WTC11 (cell line): Measurements from ENCODE around the gene POU6F1. TPM values are rescaled to one million over a fixed set of nuclear protein-coding genes. Genes with fewer than 3 reads are reported as not detected.
A peak's percentile ranks its signal among the peaks of the same experiment; 100 is the strongest.

ENCODE experiments used
- ATAC-seq: fragments of 200-7000 bp; cut with Tn5 transposase; 2 replicates; pipeline ENCODE4 v1.10.0; 2021; ENCODE audit warnings: mild to moderate bottlenecking, moderate library complexity
- CTCF ChIA-PET: fragments of 300-600 bp; sonication (Branson Sonifier 250); formaldehyde crosslinking; loops from one replicate; lab custom pipeline; 2021; ENCODE audit warnings: antibody characterized with exemption; lab: Charles Lee
- POLR2A ChIA-PET: fragments of 350-600 bp; sonication (Branson Sonifier 250); formaldehyde crosslinking; loops from one replicate; lab custom pipeline; 2021; ENCODE audit warnings: antibody characterized with exemption; lab: Charles Lee
- DNase-seq: peaks from one replicate; pipeline ENCODE4 v3.0.0; 2021; ENCODE audit warnings: low spot score
- H3K27ac Mint-ChIP-seq: 2 replicates; pipeline ENCODE4 v1.8.0; 2021; ENCODE audit warnings: mixed read lengths
- H3K27me3 Mint-ChIP-seq: 2 replicates; pipeline ENCODE4 v1.8.0; 2021; ENCODE audit warnings: low read depth, mild to moderate bottlenecking, moderate library complexity, mixed read lengths
- H3K36me3 Mint-ChIP-seq: 2 replicates; pipeline ENCODE4 v1.8.0; 2021; ENCODE audit warnings: mixed read lengths
- H3K4me1 Mint-ChIP-seq: 2 replicates; pipeline ENCODE4 v1.8.0; 2022; ENCODE audit warnings: mixed read lengths
- H3K4me3 Mint-ChIP-seq: 2 replicates; pipeline ENCODE4 v1.8.0; 2021; ENCODE audit warnings: mild to moderate bottlenecking, moderate library complexity, mixed read lengths
- H3K9me3 Mint-ChIP-seq: 2 replicates; pipeline ENCODE4 v1.8.0; 2021; ENCODE audit warnings: mixed read lengths
- EMX1 ChIP-seq: fragments of 250-450 bp; sonication (Bioruptor Pico); IDR thresholded peaks from 2 replicates; pipeline ENCODE4 v1.8.0; 2021; ENCODE audit warnings: mild to moderate bottlenecking
- ESRRA ChIP-seq: sonication (generic); formaldehyde crosslinking; IDR thresholded peaks from 2 replicates; pipeline ENCODE4 v1.8.1; 2022; ENCODE audit warnings: mild to moderate bottlenecking, missing genetic modification reagents, borderline replicate concordance
- FOXJ3 ChIP-seq: sonication (generic); formaldehyde crosslinking; IDR thresholded peaks from 2 replicates; pipeline ENCODE4 v1.9.0; 2021; ENCODE audit warnings: missing genetic modification reagents, mild to moderate bottlenecking, borderline replicate concordance
- FOXP1 ChIP-seq: sonication (generic); formaldehyde crosslinking; IDR thresholded peaks from 2 replicates; pipeline ENCODE4 v1.8.0; 2022; ENCODE audit warnings: missing genetic modification reagents, mild to moderate bottlenecking, moderate library complexity, borderline replicate concordance
- GABPB1 ChIP-seq: sonication (generic); formaldehyde crosslinking; IDR thresholded peaks from 2 replicates; pipeline ENCODE4 v1.8.1; 2023; ENCODE audit warnings: mild to moderate bottlenecking, missing genetic modification reagents
- IRF2 ChIP-seq: sonication (generic); formaldehyde crosslinking; IDR thresholded peaks from 2 replicates; pipeline ENCODE4 v1.8.0; 2022; ENCODE audit warnings: low read depth, missing genetic modification reagents, borderline replicate concordance
- MYBL2 ChIP-seq: sonication (generic); formaldehyde crosslinking; IDR thresholded peaks from 2 replicates; pipeline ENCODE4 v1.8.1; 2023; ENCODE audit warnings: mild to moderate bottlenecking, moderate library complexity, missing genetic modification reagents
- SMAD3 ChIP-seq: sonication (generic); formaldehyde crosslinking; IDR thresholded peaks from 2 replicates; pipeline ENCODE4 v1.8.0; 2022; ENCODE audit warnings: missing genetic modification reagents, mild to moderate bottlenecking, borderline replicate concordance
- ZBTB21 ChIP-seq: sonication (generic); formaldehyde crosslinking; IDR thresholded peaks from 2 replicates; pipeline ENCODE4 v1.8.1; 2023; ENCODE audit warnings: mild to moderate bottlenecking, missing genetic modification reagents, borderline replicate concordance
- ZNF396 ChIP-seq: fragments of 250-450 bp; sonication (Bioruptor Pico); IDR thresholded peaks from 2 replicates; pipeline ENCODE4 v1.8.0; 2021; ENCODE audit warnings: mild to moderate bottlenecking, moderate library complexity, borderline replicate concordance
- total RNA-seq: library from RNA; stranded (reverse); gene quantifications from 3 replicates; pipeline ENCODE4 v1.2.3, GENCODE V29; 2021
- TF ChIP-seq, protein P1 (sequence below): fragments of 250-450 bp; sonication (Bioruptor Pico); IDR thresholded peaks from 2 replicates; pipeline ENCODE4 v1.8.0; 2021; ENCODE audit warnings: mild to moderate bottlenecking
- TF ChIP-seq, protein P2 (sequence below): fragments of 250-450 bp; sonication (Bioruptor Pico); IDR thresholded peaks from 2 replicates; pipeline ENCODE4 v1.9.0; 2021; ENCODE audit warnings: mild to moderate bottlenecking, borderline replicate concordance
- TF ChIP-seq, protein P3 (sequence below): sonication (generic); formaldehyde crosslinking; IDR thresholded peaks from 2 replicates; pipeline ENCODE4 v1.8.1; 2023; ENCODE audit warnings: mild to moderate bottlenecking, missing genetic modification reagents, moderate library complexity
- TF ChIP-seq, protein P4 (sequence below): sonication (generic); formaldehyde crosslinking; IDR thresholded peaks from 2 replicates; pipeline ENCODE4 v1.8.0; 2023; ENCODE audit warnings: mild to moderate bottlenecking, missing genetic modification reagents
- TF ChIP-seq, protein P5 (sequence below): fragments of 250-450 bp; sonication (Bioruptor Pico); IDR thresholded peaks from 2 replicates; pipeline ENCODE4 v1.9.0; 2021; ENCODE audit warnings: mild to moderate bottlenecking
- TF ChIP-seq, protein P6 (sequence below): sonication (generic); formaldehyde crosslinking; IDR thresholded peaks from 2 replicates; pipeline ENCODE4 v1.8.0; 2022; ENCODE audit warnings: missing genetic modification reagents
- TF ChIP-seq, protein P7 (sequence below): sonication (generic); formaldehyde crosslinking; IDR thresholded peaks from 2 replicates; pipeline ENCODE4 v1.8.1; 2022; ENCODE audit warnings: mild to moderate bottlenecking, moderate library complexity, missing genetic modification reagents

POU6F1 gene
- total RNA-seq, 1 experiment from 2014 or later: 10.2 TPM

DNA sequence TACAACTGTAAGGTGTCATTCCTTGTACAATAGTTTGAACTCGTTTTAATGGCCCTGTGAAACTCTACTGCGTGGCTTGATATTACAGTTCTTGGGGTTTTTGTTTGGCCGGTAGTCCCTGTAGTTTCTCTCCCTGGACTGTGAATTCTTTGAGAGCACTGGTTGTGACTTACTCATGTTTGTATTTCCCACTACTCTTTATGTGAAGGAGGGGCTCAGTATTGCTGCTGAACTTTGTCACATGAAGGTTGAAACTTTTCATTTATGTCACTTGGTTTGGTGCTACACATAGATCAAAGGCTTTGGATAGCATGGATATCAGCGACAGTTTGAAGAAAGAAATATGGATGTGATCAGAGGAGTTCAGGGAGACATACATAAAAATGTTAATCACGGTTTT, 1.5 kb upstream of the POU6F1 start:
- TF ChIP-seq ZBTB21 (CRISPR knock-in tag) (no peak), ZNF396 (no peak), FOXP1 (CRISPR knock-in tag) (no peak), GABPB1 (CRISPR knock-in tag) (no peak), MYBL2 (no peak), FOXJ3 (CRISPR knock-in tag) (no peak), EMX1 (CRISPR knock-in tag) (no peak), IRF2 (CRISPR knock-in tag) (no peak), SMAD3 (CRISPR knock-in tag) (no peak), ESRRA (CRISPR knock-in tag) (no peak)
- TF ChIP-seq, protein P1, sequence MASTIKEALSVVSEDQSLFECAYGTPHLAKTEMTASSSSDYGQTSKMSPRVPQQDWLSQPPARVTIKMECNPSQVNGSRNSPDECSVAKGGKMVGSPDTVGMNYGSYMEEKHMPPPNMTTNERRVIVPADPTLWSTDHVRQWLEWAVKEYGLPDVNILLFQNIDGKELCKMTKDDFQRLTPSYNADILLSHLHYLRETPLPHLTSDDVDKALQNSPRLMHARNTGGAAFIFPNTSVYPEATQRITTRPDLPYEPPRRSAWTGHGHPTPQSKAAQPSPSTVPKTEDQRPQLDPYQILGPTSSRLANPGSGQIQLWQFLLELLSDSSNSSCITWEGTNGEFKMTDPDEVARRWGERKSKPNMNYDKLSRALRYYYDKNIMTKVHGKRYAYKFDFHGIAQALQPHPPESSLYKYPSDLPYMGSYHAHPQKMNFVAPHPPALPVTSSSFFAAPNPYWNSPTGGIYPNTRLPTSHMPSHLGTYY (CRISPR knock-in tag): no peak
- TF ChIP-seq, protein P2, sequence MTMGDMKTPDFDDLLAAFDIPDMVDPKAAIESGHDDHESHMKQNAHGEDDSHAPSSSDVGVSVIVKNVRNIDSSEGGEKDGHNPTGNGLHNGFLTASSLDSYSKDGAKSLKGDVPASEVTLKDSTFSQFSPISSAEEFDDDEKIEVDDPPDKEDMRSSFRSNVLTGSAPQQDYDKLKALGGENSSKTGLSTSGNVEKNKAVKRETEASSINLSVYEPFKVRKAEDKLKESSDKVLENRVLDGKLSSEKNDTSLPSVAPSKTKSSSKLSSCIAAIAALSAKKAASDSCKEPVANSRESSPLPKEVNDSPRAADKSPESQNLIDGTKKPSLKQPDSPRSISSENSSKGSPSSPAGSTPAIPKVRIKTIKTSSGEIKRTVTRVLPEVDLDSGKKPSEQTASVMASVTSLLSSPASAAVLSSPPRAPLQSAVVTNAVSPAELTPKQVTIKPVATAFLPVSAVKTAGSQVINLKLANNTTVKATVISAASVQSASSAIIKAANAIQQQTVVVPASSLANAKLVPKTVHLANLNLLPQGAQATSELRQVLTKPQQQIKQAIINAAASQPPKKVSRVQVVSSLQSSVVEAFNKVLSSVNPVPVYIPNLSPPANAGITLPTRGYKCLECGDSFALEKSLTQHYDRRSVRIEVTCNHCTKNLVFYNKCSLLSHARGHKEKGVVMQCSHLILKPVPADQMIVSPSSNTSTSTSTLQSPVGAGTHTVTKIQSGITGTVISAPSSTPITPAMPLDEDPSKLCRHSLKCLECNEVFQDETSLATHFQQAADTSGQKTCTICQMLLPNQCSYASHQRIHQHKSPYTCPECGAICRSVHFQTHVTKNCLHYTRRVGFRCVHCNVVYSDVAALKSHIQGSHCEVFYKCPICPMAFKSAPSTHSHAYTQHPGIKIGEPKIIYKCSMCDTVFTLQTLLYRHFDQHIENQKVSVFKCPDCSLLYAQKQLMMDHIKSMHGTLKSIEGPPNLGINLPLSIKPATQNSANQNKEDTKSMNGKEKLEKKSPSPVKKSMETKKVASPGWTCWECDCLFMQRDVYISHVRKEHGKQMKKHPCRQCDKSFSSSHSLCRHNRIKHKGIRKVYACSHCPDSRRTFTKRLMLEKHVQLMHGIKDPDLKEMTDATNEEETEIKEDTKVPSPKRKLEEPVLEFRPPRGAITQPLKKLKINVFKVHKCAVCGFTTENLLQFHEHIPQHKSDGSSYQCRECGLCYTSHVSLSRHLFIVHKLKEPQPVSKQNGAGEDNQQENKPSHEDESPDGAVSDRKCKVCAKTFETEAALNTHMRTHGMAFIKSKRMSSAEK (CRISPR knock-in tag): no peak
- TF ChIP-seq, protein P3, sequence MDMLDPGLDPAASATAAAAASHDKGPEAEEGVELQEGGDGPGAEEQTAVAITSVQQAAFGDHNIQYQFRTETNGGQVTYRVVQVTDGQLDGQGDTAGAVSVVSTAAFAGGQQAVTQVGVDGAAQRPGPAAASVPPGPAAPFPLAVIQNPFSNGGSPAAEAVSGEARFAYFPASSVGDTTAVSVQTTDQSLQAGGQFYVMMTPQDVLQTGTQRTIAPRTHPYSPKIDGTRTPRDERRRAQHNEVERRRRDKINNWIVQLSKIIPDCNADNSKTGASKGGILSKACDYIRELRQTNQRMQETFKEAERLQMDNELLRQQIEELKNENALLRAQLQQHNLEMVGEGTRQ (CRISPR knock-in tag): no peak
- TF ChIP-seq, protein P4, sequence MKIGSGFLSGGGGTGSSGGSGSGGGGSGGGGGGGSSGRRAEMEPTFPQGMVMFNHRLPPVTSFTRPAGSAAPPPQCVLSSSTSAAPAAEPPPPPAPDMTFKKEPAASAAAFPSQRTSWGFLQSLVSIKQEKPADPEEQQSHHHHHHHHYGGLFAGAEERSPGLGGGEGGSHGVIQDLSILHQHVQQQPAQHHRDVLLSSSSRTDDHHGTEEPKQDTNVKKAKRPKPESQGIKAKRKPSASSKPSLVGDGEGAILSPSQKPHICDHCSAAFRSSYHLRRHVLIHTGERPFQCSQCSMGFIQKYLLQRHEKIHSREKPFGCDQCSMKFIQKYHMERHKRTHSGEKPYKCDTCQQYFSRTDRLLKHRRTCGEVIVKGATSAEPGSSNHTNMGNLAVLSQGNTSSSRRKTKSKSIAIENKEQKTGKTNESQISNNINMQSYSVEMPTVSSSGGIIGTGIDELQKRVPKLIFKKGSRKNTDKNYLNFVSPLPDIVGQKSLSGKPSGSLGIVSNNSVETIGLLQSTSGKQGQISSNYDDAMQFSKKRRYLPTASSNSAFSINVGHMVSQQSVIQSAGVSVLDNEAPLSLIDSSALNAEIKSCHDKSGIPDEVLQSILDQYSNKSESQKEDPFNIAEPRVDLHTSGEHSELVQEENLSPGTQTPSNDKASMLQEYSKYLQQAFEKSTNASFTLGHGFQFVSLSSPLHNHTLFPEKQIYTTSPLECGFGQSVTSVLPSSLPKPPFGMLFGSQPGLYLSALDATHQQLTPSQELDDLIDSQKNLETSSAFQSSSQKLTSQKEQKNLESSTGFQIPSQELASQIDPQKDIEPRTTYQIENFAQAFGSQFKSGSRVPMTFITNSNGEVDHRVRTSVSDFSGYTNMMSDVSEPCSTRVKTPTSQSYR: no peak
- TF ChIP-seq, protein P5, sequence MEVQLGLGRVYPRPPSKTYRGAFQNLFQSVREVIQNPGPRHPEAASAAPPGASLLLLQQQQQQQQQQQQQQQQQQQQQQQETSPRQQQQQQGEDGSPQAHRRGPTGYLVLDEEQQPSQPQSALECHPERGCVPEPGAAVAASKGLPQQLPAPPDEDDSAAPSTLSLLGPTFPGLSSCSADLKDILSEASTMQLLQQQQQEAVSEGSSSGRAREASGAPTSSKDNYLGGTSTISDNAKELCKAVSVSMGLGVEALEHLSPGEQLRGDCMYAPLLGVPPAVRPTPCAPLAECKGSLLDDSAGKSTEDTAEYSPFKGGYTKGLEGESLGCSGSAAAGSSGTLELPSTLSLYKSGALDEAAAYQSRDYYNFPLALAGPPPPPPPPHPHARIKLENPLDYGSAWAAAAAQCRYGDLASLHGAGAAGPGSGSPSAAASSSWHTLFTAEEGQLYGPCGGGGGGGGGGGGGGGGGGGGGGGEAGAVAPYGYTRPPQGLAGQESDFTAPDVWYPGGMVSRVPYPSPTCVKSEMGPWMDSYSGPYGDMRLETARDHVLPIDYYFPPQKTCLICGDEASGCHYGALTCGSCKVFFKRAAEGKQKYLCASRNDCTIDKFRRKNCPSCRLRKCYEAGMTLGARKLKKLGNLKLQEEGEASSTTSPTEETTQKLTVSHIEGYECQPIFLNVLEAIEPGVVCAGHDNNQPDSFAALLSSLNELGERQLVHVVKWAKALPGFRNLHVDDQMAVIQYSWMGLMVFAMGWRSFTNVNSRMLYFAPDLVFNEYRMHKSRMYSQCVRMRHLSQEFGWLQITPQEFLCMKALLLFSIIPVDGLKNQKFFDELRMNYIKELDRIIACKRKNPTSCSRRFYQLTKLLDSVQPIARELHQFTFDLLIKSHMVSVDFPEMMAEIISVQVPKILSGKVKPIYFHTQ (CRISPR knock-in tag): no peak
- TF ChIP-seq, protein P6, sequence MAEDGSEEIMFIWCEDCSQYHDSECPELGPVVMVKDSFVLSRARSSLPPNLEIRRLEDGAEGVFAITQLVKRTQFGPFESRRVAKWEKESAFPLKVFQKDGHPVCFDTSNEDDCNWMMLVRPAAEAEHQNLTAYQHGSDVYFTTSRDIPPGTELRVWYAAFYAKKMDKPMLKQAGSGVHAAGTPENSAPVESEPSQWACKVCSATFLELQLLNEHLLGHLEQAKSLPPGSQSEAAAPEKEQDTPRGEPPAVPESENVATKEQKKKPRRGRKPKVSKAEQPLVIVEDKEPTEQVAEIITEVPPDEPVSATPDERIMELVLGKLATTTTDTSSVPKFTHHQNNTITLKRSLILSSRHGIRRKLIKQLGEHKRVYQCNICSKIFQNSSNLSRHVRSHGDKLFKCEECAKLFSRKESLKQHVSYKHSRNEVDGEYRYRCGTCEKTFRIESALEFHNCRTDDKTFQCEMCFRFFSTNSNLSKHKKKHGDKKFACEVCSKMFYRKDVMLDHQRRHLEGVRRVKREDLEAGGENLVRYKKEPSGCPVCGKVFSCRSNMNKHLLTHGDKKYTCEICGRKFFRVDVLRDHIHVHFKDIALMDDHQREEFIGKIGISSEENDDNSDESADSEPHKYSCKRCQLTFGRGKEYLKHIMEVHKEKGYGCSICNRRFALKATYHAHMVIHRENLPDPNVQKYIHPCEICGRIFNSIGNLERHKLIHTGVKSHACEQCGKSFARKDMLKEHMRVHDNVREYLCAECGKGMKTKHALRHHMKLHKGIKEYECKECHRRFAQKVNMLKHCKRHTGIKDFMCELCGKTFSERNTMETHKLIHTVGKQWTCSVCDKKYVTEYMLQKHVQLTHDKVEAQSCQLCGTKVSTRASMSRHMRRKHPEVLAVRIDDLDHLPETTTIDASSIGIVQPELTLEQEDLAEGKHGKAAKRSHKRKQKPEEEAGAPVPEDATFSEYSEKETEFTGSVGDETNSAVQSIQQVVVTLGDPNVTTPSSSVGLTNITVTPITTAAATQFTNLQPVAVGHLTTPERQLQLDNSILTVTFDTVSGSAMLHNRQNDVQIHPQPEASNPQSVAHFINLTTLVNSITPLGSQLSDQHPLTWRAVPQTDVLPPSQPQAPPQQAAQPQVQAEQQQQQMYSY: no peak
- TF ChIP-seq, protein P7, sequence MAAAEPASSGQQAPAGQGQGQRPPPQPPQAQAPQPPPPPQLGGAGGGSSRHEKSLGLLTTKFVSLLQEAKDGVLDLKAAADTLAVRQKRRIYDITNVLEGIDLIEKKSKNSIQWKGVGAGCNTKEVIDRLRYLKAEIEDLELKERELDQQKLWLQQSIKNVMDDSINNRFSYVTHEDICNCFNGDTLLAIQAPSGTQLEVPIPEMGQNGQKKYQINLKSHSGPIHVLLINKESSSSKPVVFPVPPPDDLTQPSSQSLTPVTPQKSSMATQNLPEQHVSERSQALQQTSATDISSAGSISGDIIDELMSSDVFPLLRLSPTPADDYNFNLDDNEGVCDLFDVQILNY (CRISPR knock-in tag): no peak
- peak overlapping the region; percentile 65 for H3K27ac Mint-ChIP-seq
- ChIA-PET POLR2A (interaction anchor here (1.4 to 2.5 kb wide), 3 partner anchors 19 to 136 kb away, joined by 3 to 24 read pairs (median 19); partner anchors contain the start of genes CSRNP2, DAZAP2 and SMAGP), CTCF (interaction anchor here (1.0 to 3.0 kb wide), 6 partner anchors 10 to 454 kb away, joined by 3 to 23 read pairs (median 9); partner anchors contain the start of genes DAZAP2 and SLC11A2)
- ATAC-seq (no peak), DNase-seq (no peak)
- peaks cover 2% of the 10 kb centered on the region; the same call in 1 of the 2 replicates for H3K36me3 Mint-ChIP-seq
- peak overlapping the region; percentile 70 for H3K4me3 Mint-ChIP-seq
- peaks cover 18% of the 10 kb centered on the region for H3K4me1 Mint-ChIP-seq
- H3K9me3 Mint-ChIP-seq: no peaks in the 10 kb centered on the region
- no peaks in the 10 kb centered on the region for H3K27me3 Mint-ChIP-seq
